Neuron (in vitro differentiated cells): Measurements from ENCODE around the gene HADHA.

ENCODE experiments used
- H2AFZ ChIP-seq: one replicate; pipeline ENCODE4 v1.6.1; 2013; ENCODE audit warnings: low read depth, mild to moderate bottlenecking, inconsistent platforms, low read length, moderate library complexity
- H3K27me3 ChIP-seq: one replicate; pipeline ENCODE4 v1.6.1; 2013; ENCODE audit warnings: low read length; ENCODE audit not compliant: insufficient read depth
- H3K36me3 ChIP-seq: one replicate; pipeline ENCODE4 v1.6.1; 2013; ENCODE audit warnings: low read length; ENCODE audit not compliant: insufficient read depth
- H3K4me1 ChIP-seq: one replicate; pipeline ENCODE4 v1.6.1; 2013; ENCODE audit warnings: low read length; ENCODE audit not compliant: insufficient read depth
- H3K4me3 ChIP-seq: 2 replicates; pipeline ENCODE4 v1.5.1; 2013; ENCODE audit warnings: mild to moderate bottlenecking, low read length, moderate library complexity
- H3K9me3 ChIP-seq: one replicate; pipeline ENCODE4 v1.6.1; 2013; ENCODE audit warnings: low read length

The HADHA gene

GRCh38 chr2:26196683-26197418, 47.6 kb downstream of the HADHA start:
- no peaks in the 10 kb centered on the region for H3K27me3 ChIP-seq
- H3K36me3 ChIP-seq, result peaks cover 76% of the 10 kb centered on the region
- H2AFZ ChIP-seq, result no peak overlapping the region
- no peaks in the 10 kb centered on the region for H3K9me3 ChIP-seq
- no peaks in the 10 kb centered on the region for H3K4me1 ChIP-seq
- H3K4me3 ChIP-seq, result no peak overlapping the region

GRCh38 chr2:26195040-26195984, 49.1 kb downstream of the HADHA start:
- Histone ChIP-seq H3K4me1 (no peaks in the 10 kb centered on the region), H3K4me3 (no peak overlapping the region), H3K9me3 (no peaks in the 10 kb centered on the region), H3K36me3 (peaks cover 81% of the 10 kb centered on the region), H3K27me3 (no peaks in the 10 kb centered on the region), H2AFZ (no peak overlapping the region)

GRCh38 chr2:26193578-26194231, 50.7 kb downstream of the HADHA start:
- Histone ChIP-seq H2AFZ (no peak overlapping the region), H3K9me3 (no peaks in the 10 kb centered on the region), H3K4me1 (no peaks in the 10 kb centered on the region), H3K36me3 (peaks cover 87% of the 10 kb centered on the region), H3K4me3 (no peak overlapping the region), H3K27me3 (no peaks in the 10 kb centered on the region)

- Histone ChIP-seq H3K4me1 (no peaks in the 10 kb centered on the region), H3K27me3 (no peaks in the 10 kb centered on the region), H3K4me3 (no peak overlapping the region), H3K36me3 (peaks cover 86% of the 10 kb centered on the region), H2AFZ (no peak overlapping the region), H3K9me3 (no peaks in the 10 kb centered on the region)
These were observed 52.9 kb downstream of the HADHA start for GRCh38 chr2:26191316-26192159.

GRCh38 chr2:26190369-26190768, 54.1 kb downstream of the HADHA start:
- Histone ChIP-seq H3K4me3 (no peak overlapping the region), H3K27me3 (no peaks in the 10 kb centered on the region), H3K36me3 (peaks cover 80% of the 10 kb centered on the region), H2AFZ (no peak overlapping the region), H3K4me1 (no peaks in the 10 kb centered on the region), H3K9me3 (no peaks in the 10 kb centered on the region)

- Histone ChIP-seq H3K9me3 (no peaks in the 10 kb centered on the region), H3K4me1 (no peaks in the 10 kb centered on the region), H3K36me3 (peaks cover 74% of the 10 kb centered on the region), H2AFZ (no peak overlapping the region), H3K4me3 (no peak overlapping the region), H3K27me3 (no peaks in the 10 kb centered on the region)
These were observed 54.7 kb downstream of the HADHA start for GRCh38 chr2:26189751-26190150.

- Histone ChIP-seq H3K36me3 (peaks cover 72% of the 10 kb centered on the region), H3K4me3 (no peak overlapping the region), H3K4me1 (no peaks in the 10 kb centered on the region), H3K9me3 (no peaks in the 10 kb centered on the region), H2AFZ (no peak overlapping the region), H3K27me3 (no peaks in the 10 kb centered on the region)
These were observed 55.3 kb downstream of the HADHA start for GRCh38 chr2:26189123-26189522.

- Histone ChIP-seq H3K27me3 (no peaks in the 10 kb centered on the region), H3K9me3 (no peaks in the 10 kb centered on the region), H3K4me3 (no peak overlapping the region), H3K36me3 (peaks cover 67% of the 10 kb centered on the region), H2AFZ (no peak overlapping the region), H3K4me1 (no peaks in the 10 kb centered on the region)
These were observed 56.8 kb downstream of the HADHA start for GRCh38 chr2:26187537-26188104.

- no peaks in the 10 kb centered on the region for H3K27me3 ChIP-seq
- H3K9me3 ChIP-seq, result no peaks in the 10 kb centered on the region
- H2AFZ ChIP-seq, result no peak overlapping the region
- H3K4me3 ChIP-seq, result no peak overlapping the region
- H3K4me1 ChIP-seq, result no peaks in the 10 kb centered on the region
- peaks cover 66% of the 10 kb centered on the region for H3K36me3 ChIP-seq
These were observed 57.3 kb downstream of the HADHA start for GRCh38 chr2:26187114-26187513.

- no peaks in the 10 kb centered on the region for H3K4me1 ChIP-seq
- peaks cover 61% of the 10 kb centered on the region for H3K36me3 ChIP-seq
- no peak overlapping the region for H2AFZ ChIP-seq
- no peaks in the 10 kb centered on the region for H3K27me3 ChIP-seq
- H3K4me3 ChIP-seq, result no peak overlapping the region
- no peaks in the 10 kb centered on the region for H3K9me3 ChIP-seq
These were observed 58.3 kb downstream of the HADHA start for GRCh38 chr2:26185954-26186770.

GRCh38 chr2:26185304-26185928, 59.0 kb downstream of the HADHA start:
- H3K27me3 ChIP-seq, result no peaks in the 10 kb centered on the region
- no peaks in the 10 kb centered on the region for H3K9me3 ChIP-seq
- no peaks in the 10 kb centered on the region for H3K4me1 ChIP-seq
- H3K36me3 ChIP-seq, result peaks cover 56% of the 10 kb centered on the region
- no peak overlapping the region for H2AFZ ChIP-seq
- H3K4me3 ChIP-seq, result no peak overlapping the region
